22Rv1 (cell line): ENCODE results near the gene HOXD11.

Experiments
- H3K27ac ChIP-seq: fragments of 450-650 bp; 2 replicates; pipeline ENCODE4 v1.5.1; 2017
- ZFX ChIP-seq: fragments of 450-650 bp; IDR thresholded peaks from 2 replicates; pipeline ENCODE4 v1.6.1; 2017; ENCODE audit warnings: antibody characterized with exemption, borderline replicate concordance
- TF ChIP-seq, protein P1 (sequence below): fragments of 450-650 bp; IDR thresholded peaks from 2 replicates; pipeline ENCODE4 v1.5.1; 2017; ENCODE audit warnings: mild to moderate bottlenecking

HOXD11 gene

DNA sequence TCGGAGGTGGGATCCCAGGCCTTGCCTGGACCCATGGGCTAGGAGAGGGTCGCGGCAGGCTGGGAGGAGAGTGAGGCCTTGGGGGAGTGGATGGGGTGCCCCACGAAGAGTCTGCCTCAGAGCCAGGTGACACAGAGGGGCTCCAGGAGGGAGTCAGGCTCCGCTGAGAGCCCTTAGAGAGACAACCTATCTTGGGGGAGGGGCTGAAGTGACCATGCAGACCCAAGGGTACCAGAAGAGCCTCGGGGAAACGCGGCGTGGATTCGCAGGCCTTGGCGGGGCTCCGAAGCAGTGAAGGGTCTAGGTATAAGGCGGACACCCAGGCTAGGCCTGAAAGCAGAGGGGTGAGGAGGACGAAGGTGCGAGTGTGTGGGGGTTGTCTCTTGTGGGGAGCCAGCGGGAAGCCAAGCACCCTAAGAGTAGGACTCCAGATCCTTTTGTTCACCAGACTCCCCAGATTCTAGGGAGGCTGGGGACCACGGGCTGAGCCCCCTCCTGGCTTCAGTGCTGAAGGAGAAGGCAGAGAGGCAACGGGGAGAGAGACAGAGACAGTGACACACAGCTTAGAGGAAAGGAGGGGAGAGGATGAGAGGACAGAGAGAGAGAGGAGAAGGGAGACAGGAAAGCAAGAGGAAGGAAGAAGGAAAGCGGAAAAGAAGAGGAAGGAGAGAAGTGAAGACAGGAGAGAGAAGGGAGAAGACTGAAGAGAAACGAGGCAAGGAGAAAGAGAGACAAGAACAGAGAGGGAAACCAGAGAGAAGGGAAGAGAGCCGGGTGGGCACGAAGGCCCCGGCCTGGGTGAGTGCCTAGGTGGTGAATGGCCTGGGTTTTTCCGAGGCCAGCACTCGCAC, 1.1 kb upstream of the HOXD11 start:
- H3K27ac ChIP-seq: no peak overlapping the region
- TF ChIP-seq, protein P1, sequence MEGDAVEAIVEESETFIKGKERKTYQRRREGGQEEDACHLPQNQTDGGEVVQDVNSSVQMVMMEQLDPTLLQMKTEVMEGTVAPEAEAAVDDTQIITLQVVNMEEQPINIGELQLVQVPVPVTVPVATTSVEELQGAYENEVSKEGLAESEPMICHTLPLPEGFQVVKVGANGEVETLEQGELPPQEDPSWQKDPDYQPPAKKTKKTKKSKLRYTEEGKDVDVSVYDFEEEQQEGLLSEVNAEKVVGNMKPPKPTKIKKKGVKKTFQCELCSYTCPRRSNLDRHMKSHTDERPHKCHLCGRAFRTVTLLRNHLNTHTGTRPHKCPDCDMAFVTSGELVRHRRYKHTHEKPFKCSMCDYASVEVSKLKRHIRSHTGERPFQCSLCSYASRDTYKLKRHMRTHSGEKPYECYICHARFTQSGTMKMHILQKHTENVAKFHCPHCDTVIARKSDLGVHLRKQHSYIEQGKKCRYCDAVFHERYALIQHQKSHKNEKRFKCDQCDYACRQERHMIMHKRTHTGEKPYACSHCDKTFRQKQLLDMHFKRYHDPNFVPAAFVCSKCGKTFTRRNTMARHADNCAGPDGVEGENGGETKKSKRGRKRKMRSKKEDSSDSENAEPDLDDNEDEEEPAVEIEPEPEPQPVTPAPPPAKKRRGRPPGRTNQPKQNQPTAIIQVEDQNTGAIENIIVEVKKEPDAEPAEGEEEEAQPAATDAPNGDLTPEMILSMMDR: no peak
- no peak for TF ChIP-seq ZFX

- no peak overlapping the region for H3K27ac ChIP-seq
- TF ChIP-seq ZFX: no peak
- TF ChIP-seq, protein P1: no peak
Measured at GRCh38 chr2:176107731-176108181, 676 bp downstream of the HOXD11 start.

DNA sequence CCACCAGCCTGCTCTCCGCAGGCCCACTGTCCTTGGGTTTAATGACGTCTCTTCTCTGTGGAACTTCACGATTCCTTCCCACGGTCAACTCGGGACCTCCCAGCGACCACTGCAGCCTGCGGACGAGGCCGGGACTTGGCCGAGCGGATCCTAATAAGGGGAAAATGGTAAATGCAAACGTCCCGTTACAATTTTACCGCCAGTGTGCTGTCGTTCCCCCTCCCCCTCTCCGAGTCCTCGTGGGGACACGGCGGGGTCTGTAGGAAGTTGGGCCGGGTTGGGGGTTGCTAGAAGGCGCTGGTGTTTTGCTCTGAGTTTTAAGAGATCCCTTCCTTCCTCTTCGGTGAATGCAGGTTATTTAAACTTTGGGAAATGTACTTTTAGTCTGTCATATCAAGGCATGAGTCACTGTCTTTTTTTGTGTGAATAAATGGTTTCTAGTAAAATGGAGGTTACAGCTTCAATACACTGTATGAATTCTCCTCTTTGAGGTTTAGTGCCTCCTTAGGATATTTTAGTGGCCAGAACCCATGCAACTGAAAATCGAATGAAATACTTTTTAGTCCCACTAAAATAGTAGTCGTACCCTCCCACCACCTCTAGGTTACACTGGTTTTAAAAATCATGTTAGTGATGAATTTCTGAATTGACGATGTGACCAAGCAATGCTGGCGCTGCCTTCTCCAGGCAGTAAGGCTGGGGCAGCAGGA, 2.3 kb downstream of the HOXD11 start:
- no peak overlapping the region for H3K27ac ChIP-seq
- TF ChIP-seq, protein P1: no peak
- TF ChIP-seq ZFX: no peak

GRCh38 chr2:176109946-176110345, 2.9 kb downstream of the HOXD11 start:
- H3K27ac ChIP-seq: no peak overlapping the region
- TF ChIP-seq ZFX: no peak
- TF ChIP-seq, protein P1: no peak

DNA sequence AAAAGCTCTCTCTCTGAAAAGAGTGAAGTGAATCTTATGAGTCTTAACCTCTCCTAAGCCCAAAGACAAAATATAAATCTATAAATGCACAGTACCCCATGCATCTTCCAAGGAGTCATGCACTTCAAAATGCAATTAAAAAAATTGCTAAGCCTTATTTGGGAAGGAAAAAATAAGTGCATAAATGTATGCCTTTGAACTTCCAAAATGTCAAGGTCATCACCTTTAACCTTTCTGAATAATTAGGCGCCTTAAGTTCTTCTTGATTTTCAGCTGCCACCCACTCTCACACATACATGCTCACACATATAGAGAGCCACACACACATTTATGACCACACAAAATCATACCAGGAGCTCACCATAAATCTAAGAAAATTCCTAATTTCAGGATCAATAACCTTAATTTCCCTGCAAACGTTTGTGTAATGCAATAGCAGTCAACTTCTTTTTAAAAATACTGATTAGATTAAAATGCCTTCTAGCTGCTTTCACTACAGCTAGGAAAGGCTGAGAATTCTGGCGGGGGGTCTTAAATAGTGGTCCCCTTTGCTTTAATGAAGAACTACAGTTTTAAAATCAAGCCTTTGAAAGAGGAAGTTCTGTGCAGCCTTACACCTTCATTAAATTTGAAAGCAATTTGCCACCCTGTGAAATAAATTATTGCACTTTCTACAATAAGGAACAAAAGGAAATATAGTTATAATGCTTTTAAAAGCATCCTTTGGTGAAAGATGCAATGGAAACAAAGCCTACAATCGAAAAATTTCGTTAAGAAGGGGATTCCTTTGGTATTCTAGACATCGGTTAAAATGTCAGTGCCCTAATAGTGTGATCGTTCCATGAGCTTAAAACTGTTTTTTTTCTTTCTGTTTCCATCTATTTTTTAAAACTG, 3.6 kb downstream of the HOXD11 start:
- TF ChIP-seq, protein P1: no peak
- TF ChIP-seq ZFX: no peak

GRCh38 chr2:176111309-176111663, 4.2 kb downstream of the HOXD11 start:
- no peak overlapping the region for H3K27ac ChIP-seq
- TF ChIP-seq, protein P1: peak; percentile 78
- TF ChIP-seq ZFX: no peak

More for the DNA sequence above, 3.6 kb downstream of the HOXD11 start:
- H3K27ac ChIP-seq: no peak overlapping the region
